Brain pericyte (primary cell): Measurements from ENCODE around the gene CORO2B.

Source experiments
- DNase-seq: peaks from one replicate; pipeline ENCODE4 v3.0.0-alpha.2; 2012; ENCODE audit warnings: low read depth, low spot score

CORO2B gene

DNA sequence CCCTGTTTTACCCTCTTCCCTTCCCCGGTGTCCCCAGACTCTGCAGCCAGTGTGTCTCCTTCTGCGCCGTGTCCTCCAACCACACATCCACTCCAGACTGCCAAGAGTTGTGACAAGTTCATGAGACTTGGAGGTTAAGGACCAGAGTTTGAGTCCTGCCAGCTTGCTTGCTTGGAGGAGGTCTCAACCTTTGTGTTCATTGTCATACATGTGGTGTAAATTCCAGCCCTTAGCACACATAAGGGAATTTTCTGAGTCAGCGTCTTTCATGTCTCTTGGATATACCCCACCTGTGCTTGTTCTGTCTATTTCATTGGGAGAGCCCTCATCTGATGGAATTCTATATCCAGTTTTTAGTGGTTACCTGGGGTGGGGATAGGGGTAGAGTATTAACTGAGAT is 13.3 kb downstream of the CORO2B start:
- DNase-seq = no peak

DNA sequence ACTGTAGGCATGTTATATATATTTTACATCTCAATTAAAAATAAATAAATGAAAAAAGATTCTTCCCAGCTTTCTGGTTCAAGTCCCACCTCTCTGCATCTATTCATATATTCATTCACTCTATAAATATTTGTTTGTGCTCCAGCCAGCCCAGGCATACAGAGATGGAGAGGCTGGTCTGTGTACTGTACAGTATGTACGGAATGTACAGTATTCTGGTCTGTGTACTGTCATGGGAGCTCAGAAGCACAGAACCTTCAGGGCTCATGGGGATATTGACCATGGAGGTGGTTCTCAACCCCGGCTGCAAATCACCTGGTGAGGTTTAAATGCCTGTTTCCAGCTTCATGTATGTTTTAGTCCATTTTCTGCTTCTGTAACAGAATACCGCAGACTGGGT is 13.8 kb downstream of the CORO2B start:
- DNase-seq = no peak

DNA sequence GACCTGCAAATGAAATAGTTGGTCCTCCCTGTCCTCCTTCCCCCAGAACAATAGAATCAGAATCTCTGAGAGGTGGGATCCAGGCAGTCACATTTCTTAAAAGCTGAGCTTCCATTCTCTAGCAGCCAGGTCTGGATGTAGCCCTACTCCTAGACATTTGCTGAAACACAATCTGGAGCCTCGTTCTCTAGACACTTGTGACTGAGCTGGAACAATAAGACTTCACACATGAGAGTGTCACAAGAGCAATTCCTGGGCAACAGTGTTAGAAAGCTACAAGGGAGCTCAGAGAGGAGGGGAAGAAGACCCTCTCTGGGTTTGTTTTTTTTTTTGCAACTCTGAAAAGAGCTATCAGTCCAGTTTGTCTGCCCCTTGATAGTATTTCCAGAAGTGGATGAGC is 14.5 kb downstream of the CORO2B start:
- DNase-seq = no peak

DNA sequence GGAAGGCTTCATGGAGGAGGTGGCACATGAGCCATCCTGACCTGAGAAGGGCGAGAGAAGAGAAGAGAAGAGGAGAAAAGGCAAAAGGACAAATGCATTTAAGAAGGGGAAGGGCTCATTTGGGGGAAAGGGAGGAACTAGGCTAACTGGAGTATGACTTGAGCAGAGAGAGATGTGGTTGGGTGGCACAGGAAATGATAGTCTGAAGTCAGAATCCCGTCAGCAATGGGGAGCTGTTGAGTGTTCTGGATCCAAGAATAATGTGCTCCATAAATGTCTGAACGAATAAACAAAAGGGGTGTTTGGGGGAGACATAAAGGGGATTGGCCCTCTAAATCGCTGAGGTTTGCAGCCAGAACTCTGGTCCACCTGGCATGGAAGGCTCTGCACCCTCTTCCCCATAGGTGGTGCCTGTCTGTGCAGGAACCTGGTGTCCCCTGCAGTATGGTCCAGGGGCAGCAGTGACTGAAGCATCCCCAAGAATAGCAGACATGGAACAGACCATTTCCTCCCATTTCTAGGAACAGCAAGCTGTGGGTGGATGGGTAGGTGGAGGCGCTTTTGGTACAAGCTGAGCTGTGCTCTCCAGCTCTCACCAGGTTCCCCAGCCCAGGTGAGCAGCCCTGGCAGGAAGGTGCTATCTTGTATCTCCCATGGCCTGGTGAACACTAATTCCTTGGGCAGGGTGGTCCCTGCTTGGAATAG is 15.2 kb downstream of the CORO2B start:
- no peak for DNase-seq

DNA sequence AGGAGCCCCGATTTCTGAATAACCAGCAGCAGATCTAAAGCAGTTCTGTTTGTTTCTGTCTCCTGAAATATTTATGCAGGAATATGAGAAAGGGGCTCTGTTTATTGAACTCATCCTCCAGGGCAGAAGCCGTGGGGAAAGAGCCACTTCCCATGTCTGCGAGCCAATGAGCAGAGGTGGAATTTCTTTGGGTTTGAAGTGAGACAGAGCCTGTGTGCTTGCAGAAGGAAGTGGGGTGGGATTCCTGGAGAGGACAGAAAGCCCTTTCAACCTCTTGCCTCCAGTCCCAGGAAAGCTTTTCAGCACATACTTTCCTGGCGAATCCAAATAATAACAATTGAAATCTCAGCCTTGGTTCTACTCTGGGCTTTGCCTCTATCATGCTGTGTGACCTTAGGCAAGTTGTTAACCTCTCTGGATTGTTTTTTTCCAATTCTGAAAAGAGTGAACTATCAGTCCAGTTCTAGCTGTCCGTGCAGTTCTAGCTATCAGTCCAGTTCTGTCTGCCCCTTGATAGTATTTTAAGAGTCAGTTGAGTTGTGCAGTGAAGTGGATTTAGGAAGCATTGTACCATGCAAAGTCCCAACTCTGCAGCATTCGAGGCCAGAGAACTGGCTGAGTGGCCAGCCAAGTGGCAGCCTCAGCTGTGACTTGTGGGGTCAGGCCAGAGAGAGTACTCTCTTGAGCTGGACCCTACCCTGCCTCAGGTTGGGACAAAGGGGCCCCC is 15.9 kb downstream of the CORO2B start:
- peak; percentile 71 for DNase-seq

DNA sequence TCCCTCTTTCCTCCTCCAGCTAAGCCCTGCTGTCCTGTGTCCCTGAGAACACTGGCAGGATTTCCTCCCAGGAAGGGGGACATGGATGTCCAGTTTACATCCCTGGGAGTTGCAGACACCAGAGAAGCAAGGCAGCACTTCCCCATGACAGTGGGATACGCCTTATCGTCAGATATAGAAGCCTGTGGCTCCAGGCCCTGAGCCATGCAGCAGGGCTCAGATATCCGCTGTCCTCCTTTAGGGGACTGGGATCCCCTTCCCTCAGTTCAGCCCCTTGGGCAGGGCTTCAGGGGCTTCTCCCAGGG is 16.4 kb downstream of the CORO2B start:
- no peak for DNase-seq

DNA sequence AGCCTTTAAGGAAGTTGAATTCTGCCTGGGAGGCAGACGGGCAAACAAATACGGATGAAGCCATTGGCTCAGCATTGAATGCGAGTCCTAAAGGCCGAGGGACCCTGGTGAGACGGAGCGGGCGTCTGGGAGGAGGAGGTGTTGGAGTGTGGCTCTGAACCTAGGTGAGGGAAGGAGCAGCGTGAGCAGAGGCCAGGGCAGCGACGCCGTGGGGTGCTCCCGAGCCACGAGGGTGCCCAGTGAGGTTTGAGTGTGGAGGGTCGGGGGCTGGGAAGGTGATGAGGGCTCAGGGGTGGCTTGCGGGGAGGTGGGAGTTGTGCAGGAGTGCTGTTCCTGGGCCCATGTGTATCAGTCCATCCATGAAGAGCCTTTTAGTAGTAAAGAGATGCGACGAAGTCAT is 17.0 kb downstream of the CORO2B start:
- no peak for DNase-seq

DNA sequence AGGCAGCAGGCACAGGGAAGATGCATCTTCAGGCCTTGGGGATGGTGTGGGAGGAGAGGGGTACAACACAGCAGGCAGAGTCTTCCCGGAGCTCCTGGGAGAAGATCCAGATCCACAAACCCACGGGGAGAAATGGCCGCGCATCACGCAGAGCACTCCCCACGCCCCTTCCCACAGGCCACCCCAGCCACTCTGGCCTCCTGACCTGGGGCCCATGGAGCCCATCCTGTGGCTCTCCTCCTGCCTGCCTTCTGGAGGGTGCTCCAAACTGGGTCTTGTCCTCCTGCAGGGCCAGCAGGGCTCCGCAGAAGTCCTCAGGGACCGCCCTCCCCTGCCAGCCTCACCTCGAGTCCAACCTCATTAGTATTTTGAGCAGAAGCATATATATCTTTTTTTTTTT is 17.9 kb downstream of the CORO2B start:
- DNase-seq = no peak

DNA sequence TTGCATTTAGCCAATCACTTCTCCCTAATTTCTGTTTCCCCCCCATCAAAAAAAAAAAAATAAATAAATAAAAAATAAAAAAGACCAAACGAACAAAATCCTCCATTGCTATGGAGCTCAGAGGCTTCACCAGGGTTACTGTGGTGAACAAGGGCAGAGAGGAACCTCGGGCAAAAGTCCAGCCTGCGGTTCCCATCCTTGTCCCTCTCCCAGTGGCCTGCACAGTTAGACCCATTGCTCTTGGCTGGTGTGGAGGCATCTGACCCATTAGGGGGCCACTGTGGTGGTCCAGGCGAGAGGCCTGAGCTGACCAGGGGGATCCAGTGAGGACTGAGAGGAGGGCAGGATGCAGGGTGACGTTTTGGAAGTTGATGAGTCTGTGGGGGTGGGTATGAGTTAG is 18.8 kb downstream of the CORO2B start:
- DNase-seq = no peak

DNA sequence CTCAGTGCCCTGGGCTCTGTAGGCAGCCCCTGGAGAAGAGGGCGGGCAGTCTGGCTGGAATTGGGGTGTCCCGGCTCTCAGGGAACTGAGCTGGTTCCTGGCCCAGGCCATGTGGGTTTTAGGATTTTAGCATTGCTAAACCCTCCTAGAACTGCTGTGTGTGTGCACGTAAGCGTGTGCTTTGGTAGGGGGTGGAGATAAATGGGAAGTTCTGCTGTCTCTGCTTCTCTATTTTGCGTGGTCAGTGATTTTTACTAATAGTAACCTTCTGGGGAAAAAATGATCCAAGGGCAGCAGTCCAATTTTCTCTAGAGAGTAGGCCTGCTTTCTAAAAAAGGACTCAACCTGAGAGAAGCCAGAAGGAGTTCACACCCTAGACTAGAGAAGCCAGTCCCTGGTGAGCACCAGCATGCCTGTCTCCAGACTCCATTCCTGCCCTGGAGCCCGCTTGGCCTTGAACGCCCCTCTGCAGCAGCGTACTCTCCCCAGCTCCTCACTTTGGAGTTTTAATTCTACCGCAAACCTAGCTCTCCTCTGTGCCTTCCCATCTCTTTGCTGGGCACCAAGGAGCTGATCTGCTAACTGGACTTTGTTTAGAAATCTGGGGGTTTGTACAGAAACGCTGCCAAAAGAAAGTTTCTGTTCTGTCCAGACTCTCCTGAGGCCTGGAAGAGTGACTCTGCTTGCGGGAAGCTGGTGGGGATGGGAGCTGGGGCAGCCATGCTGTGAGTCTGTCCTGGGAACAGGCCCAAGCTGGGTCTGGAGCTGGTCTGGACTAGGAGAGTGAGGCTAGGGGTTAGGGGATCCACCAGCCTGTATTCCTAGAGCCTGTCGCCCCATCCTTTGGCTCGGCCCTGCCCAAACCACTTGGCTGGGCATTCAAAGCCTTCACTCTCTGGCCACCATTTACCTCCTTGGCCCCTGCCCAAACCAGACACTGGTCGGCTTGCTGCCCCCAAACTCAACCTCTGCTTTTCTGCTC is 19.7 kb downstream of the CORO2B start:
- no peak for DNase-seq

DNA sequence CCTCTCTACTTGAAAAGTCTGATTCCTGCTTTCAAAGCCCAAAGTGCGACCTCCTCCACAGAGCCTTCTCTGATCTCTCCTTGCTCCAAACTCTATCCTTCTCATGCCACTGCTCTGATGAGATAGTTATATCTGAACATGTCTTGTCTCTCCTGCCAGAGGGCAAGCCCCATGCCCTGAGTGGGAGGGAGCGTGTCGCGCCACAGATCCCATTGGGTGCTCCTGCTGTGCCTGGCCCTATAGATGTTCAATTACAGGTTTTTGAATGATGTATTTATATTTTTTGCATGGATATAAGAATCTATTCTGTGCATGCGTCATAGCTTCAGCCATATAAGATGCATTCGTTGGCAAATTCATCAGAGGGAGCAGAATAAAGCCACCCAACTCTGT is 20.4 kb downstream of the CORO2B start:
- no peak for DNase-seq

DNA sequence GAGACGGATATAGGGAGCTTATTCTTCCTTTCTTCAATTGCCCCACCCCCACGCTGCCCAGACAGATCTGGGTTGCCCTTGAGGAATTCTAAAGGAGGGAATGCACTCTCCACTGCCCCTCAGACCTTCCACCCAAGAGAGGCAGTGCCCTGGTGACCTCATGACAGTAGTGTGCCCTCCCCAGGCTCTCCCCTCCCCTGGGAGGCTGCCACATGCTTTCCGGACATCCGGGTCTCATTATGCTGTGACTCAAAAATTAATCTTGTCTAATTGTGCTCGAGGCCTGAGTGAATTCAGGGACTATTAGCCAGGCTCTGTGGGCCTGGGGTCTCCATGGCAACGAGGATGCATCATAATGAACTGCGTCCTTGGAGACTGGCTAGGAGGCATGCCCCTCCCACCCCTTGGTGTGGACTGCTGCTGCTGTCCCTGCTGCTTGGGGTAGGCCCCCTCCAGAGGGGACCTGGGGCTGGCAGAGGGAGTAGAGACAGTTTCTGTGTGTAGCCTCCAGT is 20.8 kb downstream of the CORO2B start:
- peak; percentile 48 for DNase-seq

DNA sequence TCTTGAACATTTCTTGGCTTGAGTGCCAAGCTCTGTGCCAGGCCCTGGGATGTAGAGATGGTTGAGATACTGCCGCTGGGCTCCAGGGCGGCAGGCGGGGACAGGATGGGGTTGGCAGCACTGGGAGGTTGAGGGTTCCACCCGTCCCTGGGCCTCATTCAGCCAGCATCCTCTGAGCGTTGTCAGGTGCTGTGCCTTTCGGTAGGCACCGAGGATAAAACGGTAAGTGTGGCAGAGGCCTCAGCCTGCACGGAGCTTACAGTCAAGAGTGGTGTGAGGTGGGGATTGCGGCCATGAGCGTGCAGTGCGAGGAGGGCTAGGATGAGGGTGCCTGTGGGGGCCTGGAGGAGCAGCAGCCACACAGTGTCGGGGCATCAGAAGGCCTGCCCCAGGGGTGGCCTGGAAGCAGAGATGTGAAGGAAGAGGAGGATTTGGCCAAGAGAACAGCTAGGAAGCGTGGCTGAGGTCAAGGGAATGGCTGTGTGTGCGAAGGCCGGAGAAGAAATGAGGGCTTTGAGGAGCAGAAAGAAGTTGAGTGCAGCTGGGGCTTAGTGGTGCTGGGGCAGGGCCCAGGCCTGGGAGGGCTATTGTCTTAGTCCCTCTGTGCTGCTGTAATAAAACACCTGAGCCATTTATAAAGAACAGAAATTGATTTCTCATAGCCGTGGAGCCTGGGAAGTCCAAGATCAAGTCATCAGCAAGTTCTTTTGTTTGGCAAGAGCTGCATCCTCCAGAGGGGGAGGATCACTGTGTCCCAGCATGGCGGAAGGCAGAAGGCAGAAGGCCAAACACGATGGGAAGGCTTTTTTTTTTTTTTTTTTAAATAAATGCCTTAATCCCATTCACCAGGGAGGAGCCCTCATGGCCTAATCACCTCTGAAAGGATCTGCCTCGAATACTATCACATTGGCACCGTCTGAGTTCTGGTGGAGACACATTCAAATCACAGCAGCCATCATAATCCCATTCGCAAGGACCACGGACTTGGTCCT is 22.7 kb downstream of the CORO2B start:
- no peak for DNase-seq

DNA sequence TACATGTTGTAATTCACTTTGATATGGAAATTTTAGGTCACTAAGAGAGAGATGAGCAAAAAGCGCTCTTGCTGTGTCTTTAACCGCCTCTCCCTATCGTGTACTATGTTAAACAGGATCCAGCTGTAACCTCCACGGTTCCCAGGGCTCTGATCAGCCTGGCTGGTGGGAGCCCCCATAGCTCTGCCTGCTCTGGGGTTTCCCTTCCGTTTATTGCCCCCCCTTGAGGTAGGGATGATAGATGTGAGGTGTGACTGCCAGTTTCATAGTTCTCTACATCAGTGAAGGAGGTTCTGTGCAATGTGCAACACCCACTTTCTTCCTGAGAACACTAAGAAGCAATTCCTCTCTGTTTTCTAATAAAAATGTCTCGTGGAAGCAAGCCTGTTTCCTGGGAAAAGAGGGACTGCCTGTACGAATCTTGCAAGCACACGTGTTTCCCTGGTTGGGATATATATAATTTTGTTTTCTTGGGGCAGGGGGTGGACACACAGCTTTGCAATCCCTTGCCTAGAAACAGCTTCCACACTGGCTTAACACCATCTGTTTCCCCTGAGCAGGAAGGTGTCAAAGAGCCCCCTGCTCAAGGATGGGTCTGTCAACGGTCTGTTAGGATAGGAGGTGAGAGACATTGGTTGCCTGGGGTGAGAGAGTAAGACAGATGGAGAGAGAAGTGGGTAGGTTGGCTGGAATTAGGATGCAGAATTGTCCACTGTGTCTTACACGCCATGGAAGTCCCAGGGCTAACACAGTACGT is 23.8 kb downstream of the CORO2B start:
- no peak for DNase-seq

DNA sequence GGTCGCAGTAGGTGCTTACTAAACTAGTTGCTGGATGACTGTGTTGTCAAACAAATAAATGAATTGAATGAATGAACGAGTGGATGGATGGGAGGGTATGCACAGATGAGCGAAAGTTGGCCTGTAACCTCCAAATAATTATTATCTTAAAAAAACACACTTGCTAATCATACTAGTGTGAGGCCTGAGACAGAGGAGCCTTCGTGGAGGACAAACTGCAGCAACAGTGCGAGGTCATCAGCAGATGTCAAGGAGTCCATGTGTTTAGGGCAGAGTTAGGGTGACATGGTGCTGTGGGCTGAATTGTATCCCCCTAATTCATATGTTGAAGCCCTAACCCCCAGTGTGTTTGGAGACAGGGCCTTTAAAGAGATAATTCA is 24.4 kb downstream of the CORO2B start:
- DNase-seq = no peak

DNA sequence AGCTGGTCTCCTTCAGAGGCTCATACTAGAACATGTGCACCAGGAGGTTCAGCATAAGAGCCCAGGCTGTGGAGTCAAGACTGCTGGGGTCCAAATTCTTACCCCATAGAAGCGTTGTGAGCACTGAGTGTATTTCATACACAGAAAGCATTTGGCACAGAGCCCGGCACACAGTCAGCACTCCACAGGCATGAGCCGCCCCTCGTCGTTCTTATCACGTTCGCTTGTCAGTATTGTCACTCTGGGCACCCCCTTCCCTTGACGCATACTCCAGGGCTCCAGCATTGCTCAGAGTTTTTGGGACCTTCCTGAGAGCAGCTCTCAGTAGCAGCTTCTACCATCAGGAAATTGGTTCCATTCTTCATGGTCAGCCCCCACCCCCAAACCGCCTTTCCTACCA is 25.2 kb downstream of the CORO2B start:
- DNase-seq = no peak

DNA sequence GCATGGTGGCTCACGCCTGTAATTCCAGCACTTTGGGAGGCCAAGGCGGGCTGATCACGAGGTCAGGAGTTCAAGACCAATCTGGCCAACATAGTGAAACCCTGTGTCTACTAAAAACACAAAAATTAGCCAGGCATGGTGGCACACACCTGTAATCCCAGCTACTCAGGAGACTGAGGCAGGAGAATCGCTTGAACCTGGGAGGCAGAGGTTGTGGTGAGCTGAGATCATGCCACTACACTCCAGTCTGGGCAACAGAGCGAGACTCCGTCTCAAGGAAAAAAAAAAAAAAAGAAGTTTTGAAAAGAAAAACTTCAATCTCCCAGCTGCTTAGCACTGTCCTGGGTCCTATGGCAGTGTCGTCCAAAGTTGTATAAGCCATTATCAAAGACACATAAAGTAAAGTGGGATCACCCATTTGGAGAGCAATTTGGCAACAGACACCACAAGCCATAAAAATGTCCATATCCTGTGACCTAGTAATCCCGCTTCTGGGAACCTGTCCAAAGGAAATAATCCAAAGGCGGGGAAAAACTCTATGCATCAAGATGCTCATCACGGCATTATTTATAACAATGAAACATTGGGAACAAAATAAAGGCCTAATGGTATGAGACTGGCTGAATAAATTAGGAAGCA is 26.2 kb downstream of the CORO2B start:
- DNase-seq = peak; percentile 64

DNA sequence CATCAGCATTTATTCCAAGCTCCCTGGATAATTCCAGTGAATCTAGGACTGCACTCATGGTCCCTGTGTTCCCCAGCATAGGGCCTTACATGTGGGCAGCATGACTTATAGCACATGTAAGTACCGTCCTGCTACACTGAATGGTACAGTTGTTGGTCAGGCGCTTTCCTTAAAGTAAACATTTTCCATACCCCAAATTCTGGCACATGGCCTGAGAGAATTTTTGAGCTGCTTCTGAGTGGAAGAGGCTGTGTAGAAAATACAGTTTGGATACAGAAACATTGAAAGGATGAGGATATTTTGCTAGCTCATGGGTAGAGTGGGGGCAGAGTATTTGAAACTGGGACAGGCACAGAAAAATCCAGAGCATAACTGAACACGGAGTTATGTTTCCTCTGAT is 27.6 kb downstream of the CORO2B start:
- DNase-seq = no peak

DNA sequence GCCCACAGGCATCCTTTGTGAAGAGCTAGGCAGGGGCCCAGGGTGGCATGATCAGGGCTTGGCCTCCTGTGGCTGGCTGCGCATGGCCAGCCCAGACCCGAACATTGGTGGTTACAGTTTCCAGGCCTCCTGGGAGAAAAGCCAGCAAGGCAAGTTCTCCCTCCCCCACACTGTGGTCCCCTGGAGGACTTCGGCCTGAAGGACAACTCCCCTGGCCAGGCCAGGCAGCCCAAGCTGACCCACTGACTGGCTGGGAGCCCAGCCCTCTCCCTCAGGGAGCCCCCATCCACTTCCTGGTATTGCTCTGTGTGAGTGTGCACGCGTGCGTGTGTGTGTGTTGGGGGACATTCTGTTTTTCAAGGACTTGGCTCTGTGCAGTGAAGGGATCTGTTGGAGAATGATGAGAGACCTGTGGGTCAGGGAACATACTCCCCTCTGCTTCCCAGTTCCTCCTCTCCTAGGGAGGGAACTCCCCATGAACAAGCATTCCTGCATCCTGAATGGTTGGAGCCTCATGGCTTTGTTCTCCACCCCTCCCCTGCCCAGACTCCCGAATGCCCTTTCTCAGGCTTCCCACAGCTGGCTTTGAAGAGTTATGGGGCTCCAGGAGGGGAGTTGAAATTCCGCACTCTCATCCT is 29.5 kb downstream of the CORO2B start:
- DNase-seq = peak; percentile 99
